HFFc6 (cell line): Measurements from ENCODE around the gene CYP11A1. TPM values are rescaled to one million over a fixed set of nuclear protein-coding genes. Genes with fewer than 3 reads are reported as not detected.

Experiments
- DNase-seq: peaks from one replicate; pipeline ENCODE4 v3.0.0-alpha.2; 2018
- H3K27ac Mint-ChIP-seq: 2 replicates; pipeline ENCODE4 v1.8.0; 2020; ENCODE audit warnings: mild to moderate bottlenecking, mixed read lengths
- H3K27me3 Mint-ChIP-seq: 2 replicates; pipeline ENCODE4 v1.8.0; 2021; ENCODE audit warnings: mild to moderate bottlenecking, moderate library complexity, mixed read lengths; ENCODE audit not compliant: insufficient read depth
- H3K36me3 Mint-ChIP-seq: 2 replicates; pipeline ENCODE4 v1.8.0; 2021; ENCODE audit warnings: low read depth, mixed read lengths
- H3K4me1 Mint-ChIP-seq: 2 replicates; pipeline ENCODE4 v1.8.0; 2020; ENCODE audit warnings: low read depth, mixed read lengths
- H3K4me3 Mint-ChIP-seq: 2 replicates; pipeline ENCODE4 v1.8.0; 2020; ENCODE audit warnings: mild to moderate bottlenecking, moderate library complexity, mixed read lengths
- H3K9me3 Mint-ChIP-seq: 2 replicates; pipeline ENCODE4 v1.8.0; 2020; ENCODE audit warnings: mild to moderate bottlenecking, mixed read lengths
- CTCF ChIP-seq: fragments of 200-600 bp; sonication (generic); IDR thresholded peaks from 2 replicates; pipeline ENCODE4 v1.5.0; 2021; ENCODE audit warnings: antibody characterized with exemption, mild to moderate bottlenecking
- total RNA-seq, 6 experiments: library from RNA; stranded (reverse); fragmentation: NEBNext Ultra II Directional; extraction: Animal tissue kit (Norgen Biotek cat#: 25700); gene quantifications; 2 replicates in 1 of 6; 3 replicates in 5 of 6; pipeline ENCODE4 v1.2.3, GENCODE V29; 2021

The CYP11A1 gene
- total RNA-seq, 6 experiments from 2014 or later, result 0.12 to 0.17 (median 0.14) TPM; not detected in 2

- no peak for DNase-seq
- H3K4me3 Mint-ChIP-seq, result no peak overlapping the region
- H3K9me3 Mint-ChIP-seq, result no peaks in the 10 kb centered on the region
- H3K27ac Mint-ChIP-seq, result peak overlapping the region; percentile 70
- H3K4me1 Mint-ChIP-seq, result peaks cover 94% of the 10 kb centered on the region
- peaks cover 4% of the 10 kb centered on the region for H3K27me3 Mint-ChIP-seq
- H3K36me3 Mint-ChIP-seq, result peaks cover 19% of the 10 kb centered on the region
- no peak for TF ChIP-seq CTCF
These were observed 36.6 kb upstream of the CYP11A1 start for GRCh38 chr15:74403991-74404563.

- TF ChIP-seq CTCF, result no peak
- no peak for DNase-seq
- peaks cover 2% of the 10 kb centered on the region for H3K27me3 Mint-ChIP-seq
- peaks cover 94% of the 10 kb centered on the region for H3K4me1 Mint-ChIP-seq
- H3K4me3 Mint-ChIP-seq, result no peak overlapping the region
- H3K9me3 Mint-ChIP-seq, result no peaks in the 10 kb centered on the region
- peaks cover 19% of the 10 kb centered on the region for H3K36me3 Mint-ChIP-seq
- H3K27ac Mint-ChIP-seq, result peak overlapping the region; percentile 70
These were observed 36.1 kb upstream of the CYP11A1 start for GRCh38 chr15:74403588-74403919.

- no peak for DNase-seq
- TF ChIP-seq CTCF, result no peak
- Mint-ChIP-seq H3K4me3 (no peak overlapping the region), H3K36me3 (peaks cover 19% of the 10 kb centered on the region), H3K9me3 (no peaks in the 10 kb centered on the region), H3K27ac (peak overlapping the region; percentile 70), H3K4me1 (peaks cover 94% of the 10 kb centered on the region), H3K27me3 (no peaks in the 10 kb centered on the region; the same call in none of the 2 replicates)
These were observed 35.6 kb upstream of the CYP11A1 start for GRCh38 chr15:74402873-74403587.

GRCh38 chr15:74402337-74402841 lies 34.9 kb upstream of the CYP11A1 start:
- Mint-ChIP-seq H3K36me3 (peaks cover 19% of the 10 kb centered on the region), H3K9me3 (no peaks in the 10 kb centered on the region), H3K27me3 (no peaks in the 10 kb centered on the region; the same call in none of the 2 replicates), H3K4me1 (peaks cover 94% of the 10 kb centered on the region), H3K27ac (peak overlapping the region; percentile 73), H3K4me3 (no peak overlapping the region)
- TF ChIP-seq CTCF, result no peak
- no peak for DNase-seq

- H3K27ac Mint-ChIP-seq, result peak overlapping the region; percentile 73
- peaks cover 94% of the 10 kb centered on the region for H3K4me1 Mint-ChIP-seq
- peaks cover 2% of the 10 kb centered on the region; the same call in 1 of the 2 replicates for H3K27me3 Mint-ChIP-seq
- no peak for DNase-seq
- peaks cover 13% of the 10 kb centered on the region for H3K36me3 Mint-ChIP-seq
- no peaks in the 10 kb centered on the region for H3K9me3 Mint-ChIP-seq
- TF ChIP-seq CTCF, result no peak
- H3K4me3 Mint-ChIP-seq, result peak overlapping the region; percentile 51; the same call in 1 of the 2 replicates
These were observed 33.7 kb upstream of the CYP11A1 start for GRCh38 chr15:74400915-74401757.
